ENCODE measurements around the gene GPA33. TPM values are rescaled to one million over a fixed set of nuclear protein-coding genes. Genes with fewer than 3 reads are reported as not detected.

GPA33 gene
- not detected in 2 replicates for total RNA-seq

GRCh38 chr1:167090314-167090942, at the start of gene GPA33:
Gene GPA33 (minus strand): TSS chr1:167090377. CDS start chr1:167090287, 90 bp downstream.

GRCh38 chr1:167093846-167094516, 3.8 kb upstream of the GPA33 start, which contains the start of gene STYXL2:
Gene STYXL2 (plus strand): TSS chr1:167094075. CDS start chr1:167094850, 775 bp downstream.

Other genes starting within 250 kb of the GPA33 start
- gene TADA1, start 214.1 kb downstream of the GPA33 start, total RNA-seq, result 6.3 and 9.8 TPM in 2 replicates
- gene ILDR2, start 114.8 kb downstream of the GPA33 start, total RNA-seq, result 0.09 TPM in 1 of 2 replicates, not detected in the other
- not detected in 2 replicates for gene MAEL, start 101.1 kb downstream of the GPA33 start, total RNA-seq
- gene STYXL2, start 3.7 kb upstream of the GPA33 start, total RNA-seq, result 0.51 TPM in 1 of 2 replicates, not detected in the other
- gene POU2F1, start 130.5 kb upstream of the GPA33 start, total RNA-seq, result 2.5 and 4.3 TPM in 2 replicates

All from pericardium fibroblast (primary cell).